Measurements from ENCODE around the gene TNK1.
A peak's percentile ranks its signal among the peaks of the same experiment; 100 is the strongest.

GRCh38 chr17:7438656-7439460 lies 58.0 kb downstream of the TNK1 start:
- TF ChIP-seq CTCF (IDR thresholded peaks at IDR 0.05; ENCODE audit: extremely low read depth in 1 of 2, insufficient read depth in 1 of 2, low read depth in 1 of 2, low read length in 2 of 2) = no peak
- no peak for TF ChIP-seq POLR2A (IDR thresholded peaks at IDR 0.05; ENCODE audit: low read depth, low read length)
- peak; percentile 77 for TF ChIP-seq EZH2 (IDR thresholded peaks at IDR 0.05; ENCODE audit: borderline replicate concordance, low read depth, low read length, severe bottlenecking)
- no peak for TF ChIP-seq POLR2AphosphoS5 (IDR thresholded peaks at IDR 0.05; ENCODE audit: insufficient read depth, low read depth, low read length)
- no peak for TF ChIP-seq JUN (IDR thresholded peaks at IDR 0.05; ENCODE audit: borderline replicate concordance, insufficient read depth, insufficient read length, low read depth)
- TF ChIP-seq MAX (IDR thresholded peaks at IDR 0.05; ENCODE audit: insufficient read depth, insufficient read length) = no peak
- no peak for TF ChIP-seq MYC (IDR thresholded peaks at IDR 0.05; ENCODE audit: low read depth, low read length)
